ENCODE measurements around the gene L3MBTL3. TPM values are rescaled to one million over a fixed set of nuclear protein-coding genes. Genes with fewer than 3 reads are reported as not detected.

The L3MBTL3 gene
- total RNA-seq, 1 donor from 2014 or later: 19.6 TPM

DNA sequence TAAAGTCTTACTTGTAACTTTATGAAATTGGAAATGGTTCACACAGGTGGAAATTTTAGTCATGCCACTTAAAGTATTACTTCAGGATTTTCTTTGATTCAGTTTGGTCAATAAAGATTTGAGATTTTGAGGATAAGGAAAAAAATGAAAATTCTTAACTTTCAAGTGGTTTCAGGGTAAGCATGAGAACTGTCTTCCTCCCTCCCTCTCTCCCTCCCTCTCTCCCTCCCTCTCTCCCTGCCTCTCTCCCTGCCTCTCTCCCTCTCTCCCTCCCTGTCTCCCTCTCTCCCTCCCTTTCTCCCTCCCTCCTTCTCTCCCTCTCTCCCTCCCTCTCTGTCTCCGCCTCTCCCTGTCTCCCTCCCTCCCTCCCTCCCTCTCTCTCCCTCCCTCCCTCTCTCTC is 36.9 kb downstream of the L3MBTL3 start:
- H3K4me1 ChIP-seq: no peaks in the 10 kb centered on the region
- intact Hi-C loops (cut with DNase I): no loop called here
- H3K36me3 ChIP-seq: peaks cover 0 to 30% of the 10 kb centered on the region in 2 donors
- no peak overlapping the region for H3K4me3 ChIP-seq
- H3K9me3 ChIP-seq: no peaks in the 10 kb centered on the region
- no peak overlapping the region for H3K27ac ChIP-seq
- no peak for DNase-seq (ENCODE audit: extremely low spot score in 2 of 2)
- no peaks in the 10 kb centered on the region for H3K27me3 ChIP-seq
- TF ChIP-seq, protein P1, sequence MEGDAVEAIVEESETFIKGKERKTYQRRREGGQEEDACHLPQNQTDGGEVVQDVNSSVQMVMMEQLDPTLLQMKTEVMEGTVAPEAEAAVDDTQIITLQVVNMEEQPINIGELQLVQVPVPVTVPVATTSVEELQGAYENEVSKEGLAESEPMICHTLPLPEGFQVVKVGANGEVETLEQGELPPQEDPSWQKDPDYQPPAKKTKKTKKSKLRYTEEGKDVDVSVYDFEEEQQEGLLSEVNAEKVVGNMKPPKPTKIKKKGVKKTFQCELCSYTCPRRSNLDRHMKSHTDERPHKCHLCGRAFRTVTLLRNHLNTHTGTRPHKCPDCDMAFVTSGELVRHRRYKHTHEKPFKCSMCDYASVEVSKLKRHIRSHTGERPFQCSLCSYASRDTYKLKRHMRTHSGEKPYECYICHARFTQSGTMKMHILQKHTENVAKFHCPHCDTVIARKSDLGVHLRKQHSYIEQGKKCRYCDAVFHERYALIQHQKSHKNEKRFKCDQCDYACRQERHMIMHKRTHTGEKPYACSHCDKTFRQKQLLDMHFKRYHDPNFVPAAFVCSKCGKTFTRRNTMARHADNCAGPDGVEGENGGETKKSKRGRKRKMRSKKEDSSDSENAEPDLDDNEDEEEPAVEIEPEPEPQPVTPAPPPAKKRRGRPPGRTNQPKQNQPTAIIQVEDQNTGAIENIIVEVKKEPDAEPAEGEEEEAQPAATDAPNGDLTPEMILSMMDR (IDR thresholded peaks at IDR 0.05): no peak
- TF ChIP-seq POLR2A (IDR thresholded peaks at IDR 0.05) (no peak), POLR2AphosphoS5 (IDR thresholded peaks at IDR 0.05; ENCODE audit: insufficient read depth in 1 of 2, low read depth in 1 of 2) (no peak)

DNA sequence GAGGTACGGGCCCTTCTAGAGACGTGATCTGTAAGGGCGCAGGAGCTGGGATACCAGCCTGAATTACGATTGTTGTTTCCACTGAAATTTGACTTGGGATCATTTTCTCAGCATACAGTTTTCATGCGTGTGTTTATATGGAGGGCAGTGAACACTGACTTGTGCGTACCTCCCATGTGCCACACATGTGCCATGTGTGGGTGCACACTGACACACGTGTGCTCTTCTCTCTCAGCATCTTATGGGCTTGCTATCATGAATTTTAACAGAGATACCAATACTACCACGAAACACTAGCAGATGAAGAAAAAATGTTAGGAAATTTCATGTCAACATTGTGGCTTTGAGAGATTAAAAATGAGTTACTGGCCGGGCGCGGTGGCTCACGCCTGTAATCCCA is 39.1 kb downstream of the L3MBTL3 start:
- H3K27ac ChIP-seq: no peak overlapping the region
- intact Hi-C loops (cut with DNase I): no loop called here
- H3K9me3 ChIP-seq: no peaks in the 10 kb centered on the region
- H3K4me3 ChIP-seq: no peak overlapping the region
- TF ChIP-seq POLR2A (IDR thresholded peaks at IDR 0.05) (no peak), POLR2AphosphoS5 (IDR thresholded peaks at IDR 0.05; ENCODE audit: insufficient read depth in 1 of 2, low read depth in 1 of 2) (no peak)
- TF ChIP-seq, protein P1 (IDR thresholded peaks at IDR 0.05): no peak
- H3K36me3 ChIP-seq: peaks cover 0 to 19% of the 10 kb centered on the region in 2 donors
- H3K27me3 ChIP-seq: no peaks in the 10 kb centered on the region
- H3K4me1 ChIP-seq: no peaks in the 10 kb centered on the region
- DNase-seq (ENCODE audit: extremely low spot score in 2 of 2): no peak

DNA sequence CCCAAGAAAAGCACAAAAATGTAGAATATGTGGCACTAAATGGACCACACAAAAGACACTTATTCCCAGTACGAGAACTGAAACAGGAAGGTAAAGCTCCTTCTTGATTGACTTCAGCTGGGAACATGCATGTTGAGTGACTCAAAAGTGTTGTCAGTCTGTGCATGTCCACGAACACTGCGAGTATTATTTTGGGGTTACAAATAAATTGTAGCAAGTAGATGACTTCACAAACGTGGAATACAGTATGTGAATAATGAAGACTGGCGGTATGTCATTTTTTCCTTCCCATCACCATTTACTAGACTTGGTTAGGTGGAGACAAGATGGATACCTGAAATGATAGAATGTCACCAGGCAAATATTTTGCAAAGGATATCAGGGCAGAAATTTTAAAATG is 45.4 kb downstream of the L3MBTL3 start:
- H3K36me3 ChIP-seq: peaks cover 0 to 5% of the 10 kb centered on the region in 2 donors
- DNase-seq (ENCODE audit: extremely low spot score in 2 of 2): no peak

DNA sequence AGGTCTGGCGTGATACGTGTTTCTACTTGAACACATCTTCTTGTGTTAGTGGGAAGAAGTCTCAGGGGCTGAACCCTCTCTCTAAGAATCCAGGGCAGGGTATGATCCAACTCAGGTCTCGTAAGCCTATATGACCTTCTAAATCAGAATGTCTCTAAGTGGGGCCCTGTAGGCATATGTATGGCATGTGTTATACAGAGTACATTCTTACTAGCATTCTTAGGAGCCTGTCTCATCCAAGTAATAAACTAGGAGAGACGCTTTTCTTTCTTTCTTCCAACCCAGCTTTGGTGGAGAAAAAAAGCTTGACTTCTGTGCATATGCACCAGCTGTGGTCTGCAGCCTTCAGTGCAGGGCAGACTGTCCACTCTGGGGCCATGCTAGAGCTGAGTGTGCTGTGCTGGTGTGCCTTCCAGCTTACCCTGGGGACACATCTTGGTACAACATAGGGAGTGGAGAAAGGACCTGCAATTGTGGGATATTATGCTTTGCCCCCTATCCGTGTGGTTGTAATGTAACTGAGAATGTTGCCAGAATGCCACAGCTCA is 47.3 kb downstream of the L3MBTL3 start:
- H3K4me3 ChIP-seq: no peak overlapping the region
- DNase-seq (ENCODE audit: extremely low spot score in 2 of 2): no peak
- TF ChIP-seq POLR2AphosphoS5 (IDR thresholded peaks at IDR 0.05; ENCODE audit: insufficient read depth in 1 of 2, low read depth in 1 of 2): no peak
- TF ChIP-seq POLR2A (IDR thresholded peaks at IDR 0.05): no peak
- TF ChIP-seq, protein P1 (IDR thresholded peaks at IDR 0.05): no peak
- no peak overlapping the region for H3K27ac ChIP-seq
- no peaks in the 10 kb centered on the region for H3K9me3 ChIP-seq
- no peaks in the 10 kb centered on the region for H3K4me1 ChIP-seq
- intact Hi-C loops (cut with DNase I): no loop called here
- H3K36me3 ChIP-seq: peaks cover 0 to 5% of the 10 kb centered on the region in 2 donors
- H3K27me3 ChIP-seq: no peaks in the 10 kb centered on the region

More for the DNA sequence above, 45.4 kb downstream of the L3MBTL3 start:
- Histone ChIP-seq H3K27ac (no peak overlapping the region), H3K4me1 (no peaks in the 10 kb centered on the region), H3K4me3 (no peak overlapping the region), H3K9me3 (no peaks in the 10 kb centered on the region), H3K27me3 (no peaks in the 10 kb centered on the region)
- intact Hi-C loops (cut with DNase I): no loop called here
- TF ChIP-seq, protein P1 (IDR thresholded peaks at IDR 0.05): no peak
- no peak for TF ChIP-seq POLR2A (IDR thresholded peaks at IDR 0.05)
- no peak for TF ChIP-seq POLR2AphosphoS5 (IDR thresholded peaks at IDR 0.05; ENCODE audit: insufficient read depth in 1 of 2, low read depth in 1 of 2)

DNA sequence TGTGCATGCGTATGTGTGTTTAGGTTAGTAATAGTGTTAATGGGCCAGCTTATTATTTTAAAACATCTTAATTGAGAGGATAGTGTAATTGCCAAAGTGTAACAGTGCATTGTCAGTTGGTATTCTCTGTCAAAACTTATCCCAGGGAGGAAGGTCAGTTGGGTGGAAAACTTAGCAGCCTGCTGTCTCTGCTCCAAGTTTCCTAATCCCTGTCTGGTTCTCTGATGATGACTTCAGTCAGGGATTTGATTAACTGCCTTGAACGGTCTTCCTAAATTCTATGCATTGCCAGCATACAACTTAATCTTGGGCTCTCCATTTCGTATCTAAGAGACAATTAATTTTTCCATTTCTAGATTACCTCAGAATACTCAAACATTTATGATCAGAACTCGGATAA is 51.1 kb downstream of the L3MBTL3 start:
- intact Hi-C loops (cut with DNase I): no loop called here
- no peak overlapping the region for H3K4me3 ChIP-seq

More for the DNA sequence above, 51.1 kb downstream of the L3MBTL3 start:
- no peak for DNase-seq (ENCODE audit: extremely low spot score in 2 of 2)
- Histone ChIP-seq H3K9me3 (no peaks in the 10 kb centered on the region), H3K27me3 (no peaks in the 10 kb centered on the region), H3K36me3 (no peaks in the 10 kb centered on the region), H3K4me1 (no peaks in the 10 kb centered on the region), H3K27ac (no peak overlapping the region)
- TF ChIP-seq POLR2AphosphoS5 (IDR thresholded peaks at IDR 0.05; ENCODE audit: insufficient read depth in 1 of 2, low read depth in 1 of 2): no peak
- TF ChIP-seq, protein P1 (IDR thresholded peaks at IDR 0.05): no peak
- TF ChIP-seq POLR2A (IDR thresholded peaks at IDR 0.05): no peak
